GM19395 (cell line): ENCODE data around the gene DGCR2.
"Not testable (repeated sequence)": the region's sequence is repeated elsewhere in the genome, so short reads cannot be mapped to it uniquely, and the experiment has no call there.

Source experiments
- ATAC-seq: cut with Tn5 transposase; IDR thresholded peaks from one replicate; pipeline ENCODE4 v1.9.1; 2021; ENCODE audit warnings: mild to moderate bottlenecking, moderate library complexity; ENCODE audit not compliant: unreplicated experiment

Gene DGCR2

GRCh38 chr22:19012308-19012986 is 109.8 kb downstream of the DGCR2 start:
- no peak for ATAC-seq

DNA sequence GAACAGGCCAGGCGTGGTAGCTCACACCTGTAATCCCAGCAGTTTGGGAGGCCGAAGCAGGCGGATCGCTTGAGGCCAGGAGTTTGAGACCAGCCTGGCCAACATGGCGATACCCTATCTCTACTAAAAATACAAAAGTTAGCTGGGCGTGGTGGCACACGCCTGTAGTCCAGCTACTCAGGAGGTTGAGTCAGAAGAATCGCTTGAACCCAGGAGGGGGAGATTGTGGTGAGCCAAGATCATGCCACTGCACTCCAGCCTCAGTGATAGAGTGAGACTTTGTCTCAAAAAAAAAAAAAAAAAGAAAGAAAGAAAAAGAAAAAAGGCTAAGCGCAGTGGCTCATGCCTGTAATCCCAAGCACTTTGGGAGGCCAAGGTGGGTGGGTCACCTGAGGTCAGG is 110.6 kb downstream of the DGCR2 start:
- ATAC-seq, result not testable (repeated sequence)

DNA sequence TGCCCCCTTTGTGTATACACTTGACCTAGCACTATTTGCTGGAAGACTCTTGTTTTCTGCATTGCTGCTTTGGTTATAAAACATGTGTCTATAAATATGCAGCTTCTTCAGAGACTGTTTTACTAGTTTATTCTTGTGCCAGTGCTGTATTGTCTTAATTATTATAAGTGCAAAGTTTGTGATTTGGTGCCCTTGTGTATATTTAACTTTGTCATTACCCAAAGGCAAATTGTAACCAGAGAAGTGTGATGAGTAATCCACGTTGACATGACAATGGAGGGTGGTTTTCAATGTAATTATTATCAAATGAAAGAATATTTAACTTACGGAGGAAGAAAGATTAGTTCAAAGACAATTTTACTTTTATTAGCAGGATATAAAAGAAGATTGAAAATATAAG is 111.1 kb downstream of the DGCR2 start:
- no peak for ATAC-seq

DNA sequence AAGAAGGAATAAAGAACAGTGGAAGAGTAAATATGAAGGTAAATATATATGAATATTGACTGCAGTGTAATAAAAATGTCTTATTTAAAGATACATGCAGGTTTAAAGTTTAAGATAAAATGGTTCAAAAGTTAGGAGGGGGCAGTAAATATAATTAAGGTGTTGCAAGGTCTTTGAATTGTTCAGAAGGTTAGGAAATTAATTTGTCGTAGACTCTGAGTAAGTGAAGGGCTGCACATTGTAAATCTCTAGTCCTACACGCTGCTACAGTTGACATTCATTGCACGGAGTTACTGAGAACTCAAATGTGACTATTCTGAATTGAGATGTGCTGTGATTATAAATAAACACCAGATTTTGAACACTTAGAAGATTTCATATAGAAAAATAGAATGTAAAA is 116.3 kb downstream of the DGCR2 start:
- ATAC-seq, result no peak

DNA sequence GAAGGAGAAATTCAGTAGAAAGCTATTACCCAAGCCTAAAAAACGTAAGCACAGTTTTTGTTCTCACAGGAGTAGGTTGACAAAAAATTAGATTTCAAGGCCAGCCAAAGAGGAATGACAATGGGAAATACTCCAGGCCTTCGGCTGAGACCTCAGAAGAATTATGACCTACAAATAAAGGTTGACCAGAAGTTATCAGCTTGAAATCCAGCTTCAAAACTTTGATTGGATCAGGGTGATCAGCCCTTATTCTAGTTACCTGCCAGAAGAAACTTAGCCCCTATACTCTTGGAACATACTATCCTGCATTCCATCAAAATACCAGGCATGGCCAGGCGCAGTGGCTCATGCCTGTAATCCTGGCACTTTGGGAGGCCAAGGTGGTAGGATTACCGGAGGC is 117.7 kb downstream of the DGCR2 start:
- ATAC-seq, result no peak

DNA sequence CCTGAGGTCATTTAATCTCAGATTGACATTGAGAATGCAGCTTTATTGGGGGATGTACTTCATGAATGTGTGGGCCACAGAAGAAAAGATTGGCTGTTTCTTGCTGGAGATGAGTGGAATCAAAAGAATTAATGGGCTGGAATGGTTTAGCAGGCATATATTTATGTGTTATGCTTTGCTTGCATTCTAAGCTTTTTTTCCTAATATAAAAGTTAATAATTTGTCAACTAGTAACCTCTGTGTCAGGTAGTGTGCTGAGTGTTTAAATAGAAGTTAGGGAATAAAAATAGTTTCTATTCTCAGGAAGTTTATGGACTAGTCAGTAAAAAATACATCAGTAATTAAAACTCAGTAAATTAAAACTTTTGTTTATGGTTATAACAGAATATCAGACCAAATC is 118.7 kb downstream of the DGCR2 start:
- ATAC-seq, result no peak

GRCh38 chr22:19002684-19003038 is 119.6 kb downstream of the DGCR2 start:
- no peak for ATAC-seq

- no peak for ATAC-seq
These were observed 121.0 kb downstream of the DGCR2 start for GRCh38 chr22:19001204-19001603.

DNA sequence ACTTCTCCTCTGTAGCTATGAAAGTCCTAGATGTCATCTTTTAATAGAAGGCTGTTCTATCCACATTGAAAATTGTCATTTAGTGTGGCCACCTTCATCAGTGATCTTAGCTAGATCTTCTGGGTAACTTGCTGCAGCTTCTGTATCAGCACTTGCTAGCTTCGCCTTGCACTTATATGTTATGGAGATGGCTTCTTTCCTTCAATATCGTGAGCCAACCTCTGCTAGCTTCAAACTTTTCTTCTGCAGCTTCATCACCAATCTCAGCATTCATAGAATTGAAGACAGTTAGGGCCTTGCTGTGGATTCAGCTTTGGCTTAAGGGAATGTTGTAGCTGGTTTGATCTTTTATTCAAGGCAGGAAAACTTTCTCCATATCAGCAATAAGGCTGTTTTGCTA is 122.1 kb downstream of the DGCR2 start:
- ATAC-seq, result not testable (repeated sequence)

DNA sequence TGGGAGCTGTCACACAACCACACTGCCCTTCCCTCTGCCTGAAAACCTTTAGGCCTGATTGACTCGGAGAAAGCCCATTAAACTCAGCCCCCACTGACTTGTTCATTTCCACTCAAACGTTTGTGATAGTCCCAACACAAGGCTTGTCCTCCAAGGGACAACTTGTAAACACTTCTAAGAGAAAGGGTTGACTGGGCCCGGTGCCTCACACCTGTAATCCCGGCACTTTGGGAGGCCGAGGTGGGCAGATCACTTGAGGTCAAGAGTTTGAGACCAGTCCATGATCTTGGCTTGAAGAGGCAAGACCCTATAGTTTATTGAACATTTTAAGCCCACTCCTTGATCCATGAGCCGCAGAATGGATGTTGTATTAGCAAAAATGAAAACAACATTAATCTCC is 122.8 kb downstream of the DGCR2 start:
- no peak for ATAC-seq

DNA sequence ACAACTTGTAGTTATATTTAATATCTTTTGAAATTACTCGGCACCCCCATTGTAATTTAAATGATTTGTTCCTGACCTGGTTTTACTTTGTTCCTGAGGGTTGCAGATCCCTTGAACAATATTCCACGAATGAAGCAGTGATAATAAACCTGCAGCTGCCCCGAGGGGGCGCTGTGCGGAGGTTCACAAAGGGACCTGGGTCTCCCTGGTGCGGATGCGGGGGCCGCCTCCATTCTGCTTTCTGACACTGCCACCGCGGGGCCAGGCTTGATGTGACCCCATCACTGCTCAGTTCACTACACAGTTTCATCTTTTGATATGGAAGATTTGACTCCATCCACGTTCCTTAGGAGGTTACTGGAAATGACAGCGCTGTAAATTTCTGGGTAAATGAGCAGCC is 123.2 kb downstream of the DGCR2 start:
- ATAC-seq, result no peak

- ATAC-seq, result no peak
These were observed 124.3 kb downstream of the DGCR2 start for GRCh38 chr22:18997925-18998315.

DNA sequence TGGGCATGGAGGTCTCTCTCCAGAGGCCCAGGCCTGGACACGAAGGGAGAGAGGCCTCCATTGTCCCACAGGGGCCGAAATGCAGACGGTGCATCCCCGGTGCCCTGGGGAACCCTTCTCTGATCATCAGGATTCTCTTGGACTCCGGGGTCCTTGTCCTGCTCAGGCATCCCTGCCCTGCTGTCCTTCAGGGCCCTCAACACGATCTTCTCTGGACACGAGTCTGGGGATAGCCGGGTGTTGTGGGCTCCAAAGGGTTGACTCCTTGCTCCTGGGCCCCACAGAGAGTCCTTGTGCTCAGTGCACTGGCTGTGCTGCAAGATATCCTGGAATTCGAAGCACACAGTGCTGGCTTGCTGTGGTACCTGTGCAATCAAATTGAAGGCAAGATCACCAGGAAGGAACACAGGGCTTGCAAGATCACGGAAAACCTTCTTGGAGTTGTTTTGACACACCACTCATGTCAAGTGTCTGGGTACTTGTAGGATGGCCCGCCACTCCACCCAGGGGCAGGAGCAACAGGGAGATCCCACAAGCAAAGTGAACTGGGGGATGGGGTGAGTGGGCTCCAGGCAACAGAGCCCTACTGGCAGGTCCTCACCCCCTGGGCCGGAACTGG is 124.8 kb downstream of the DGCR2 start:
- no peak for ATAC-seq

- ATAC-seq, result no peak
These were observed 125.8 kb downstream of the DGCR2 start for GRCh38 chr22:18996376-18996900.

GRCh38 chr22:18995327-18995711 is 126.9 kb downstream of the DGCR2 start:
- ATAC-seq, result no peak

- no peak for ATAC-seq
These were observed 127.4 kb downstream of the DGCR2 start for GRCh38 chr22:18994701-18995326.

DNA sequence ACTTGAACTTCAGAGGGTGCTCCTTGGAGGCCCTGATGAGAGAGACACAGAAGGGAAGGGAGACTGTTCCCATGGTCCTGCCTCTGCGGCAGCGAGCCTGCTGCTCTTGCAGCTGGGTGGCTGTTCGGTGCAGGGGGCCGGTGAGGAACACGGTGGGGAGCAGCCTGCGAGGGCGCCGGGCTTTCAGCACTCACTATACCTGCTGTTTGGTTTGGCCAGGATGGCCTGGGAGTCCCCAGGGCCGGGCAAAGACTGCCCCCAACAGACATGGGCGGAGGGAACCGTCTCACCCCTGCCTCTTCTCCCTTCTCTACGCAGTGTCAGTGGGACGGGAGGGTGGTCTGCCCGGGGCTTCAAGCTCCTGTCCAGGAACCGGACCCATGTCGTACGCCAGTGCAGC is 128.2 kb downstream of the DGCR2 start:
- no peak for ATAC-seq

- ATAC-seq, result no peak
These were observed 129.5 kb downstream of the DGCR2 start for GRCh38 chr22:18992543-18993198.

DNA sequence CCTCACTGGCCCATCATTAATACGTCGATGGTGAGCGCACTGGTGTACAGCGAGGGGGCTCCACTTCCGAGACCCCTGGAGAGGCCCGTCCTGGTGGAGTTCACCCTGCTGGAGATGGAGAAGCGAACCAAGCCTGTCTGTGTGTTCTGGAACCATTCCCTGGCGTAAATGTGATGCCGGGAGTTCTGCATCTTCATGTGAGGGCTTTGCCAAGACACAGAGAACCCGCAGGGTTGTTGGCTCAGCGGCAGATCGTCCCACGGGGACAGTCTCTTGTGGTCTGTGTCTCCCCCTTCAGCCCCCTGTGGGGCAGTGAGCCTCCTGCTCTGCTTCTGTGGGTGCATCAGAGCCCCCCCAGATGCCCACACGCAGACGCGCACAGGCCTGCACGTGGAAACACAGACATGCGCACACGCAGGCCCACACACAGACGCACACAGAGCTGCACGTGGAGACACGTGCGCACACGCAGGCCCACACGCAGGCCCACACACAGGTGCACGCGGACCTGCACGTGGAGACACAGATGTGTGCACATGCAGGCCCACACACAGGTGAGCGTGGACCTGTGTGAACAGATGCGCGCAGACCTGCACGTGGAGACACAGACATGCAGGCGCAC is 130.3 kb downstream of the DGCR2 start:
- ATAC-seq, result no peak

- no peak for ATAC-seq
These were observed 131.1 kb downstream of the DGCR2 start for GRCh38 chr22:18991138-18991432.

DNA sequence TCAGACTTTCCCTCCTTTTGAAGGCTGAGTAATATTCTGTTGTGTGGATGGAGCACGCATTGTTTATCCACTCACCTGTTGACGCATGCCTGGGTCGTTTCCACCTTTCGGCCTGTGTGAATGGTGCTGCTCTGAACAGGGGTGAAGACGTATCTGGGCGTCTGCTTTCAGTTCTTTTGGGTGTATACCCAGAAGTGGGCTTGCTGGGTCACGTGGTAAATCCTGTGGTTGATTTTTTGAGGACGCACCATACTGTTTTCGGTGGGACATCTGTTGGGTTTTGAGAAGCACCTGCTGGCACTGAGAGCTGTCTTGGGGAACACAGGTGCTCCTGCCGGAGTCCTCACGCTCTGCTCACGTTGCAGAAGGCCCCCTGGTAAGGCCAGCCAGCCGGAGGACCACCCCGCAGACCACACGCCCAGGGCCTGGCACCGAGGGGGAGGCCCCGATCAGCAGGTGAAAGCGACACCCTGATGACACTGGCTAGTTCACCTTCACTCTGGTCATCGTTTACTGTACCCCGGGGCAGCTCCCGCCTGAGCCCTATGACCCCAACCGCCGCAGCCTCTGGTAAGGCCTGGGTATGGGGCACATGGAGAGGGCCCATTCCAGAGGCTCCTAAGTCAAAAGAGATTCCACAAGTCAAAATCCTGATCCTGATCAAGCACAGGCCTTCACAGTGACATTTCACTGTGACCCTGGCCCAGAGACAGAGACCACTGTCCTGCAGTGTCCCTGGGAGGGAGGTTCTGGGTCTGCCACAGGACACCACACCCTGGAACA is 131.7 kb downstream of the DGCR2 start:
- ATAC-seq, result no peak
